GM12892 (cell line): ENCODE results near the gene MYL12A.

Experiments used
- POLR2AphosphoS5 ChIP-seq: IDR thresholded peaks from 2 replicates; pipeline ENCODE4 v1.6.1; 2011; ENCODE audit warnings: low read depth, low read length, control low read depth
- TAF1 ChIP-seq: IDR thresholded peaks from 2 replicates; pipeline ENCODE4 v1.6.1; 2011; ENCODE audit warnings: low read depth, mild to moderate bottlenecking, control low read depth, low read length, borderline replicate concordance

DNA sequence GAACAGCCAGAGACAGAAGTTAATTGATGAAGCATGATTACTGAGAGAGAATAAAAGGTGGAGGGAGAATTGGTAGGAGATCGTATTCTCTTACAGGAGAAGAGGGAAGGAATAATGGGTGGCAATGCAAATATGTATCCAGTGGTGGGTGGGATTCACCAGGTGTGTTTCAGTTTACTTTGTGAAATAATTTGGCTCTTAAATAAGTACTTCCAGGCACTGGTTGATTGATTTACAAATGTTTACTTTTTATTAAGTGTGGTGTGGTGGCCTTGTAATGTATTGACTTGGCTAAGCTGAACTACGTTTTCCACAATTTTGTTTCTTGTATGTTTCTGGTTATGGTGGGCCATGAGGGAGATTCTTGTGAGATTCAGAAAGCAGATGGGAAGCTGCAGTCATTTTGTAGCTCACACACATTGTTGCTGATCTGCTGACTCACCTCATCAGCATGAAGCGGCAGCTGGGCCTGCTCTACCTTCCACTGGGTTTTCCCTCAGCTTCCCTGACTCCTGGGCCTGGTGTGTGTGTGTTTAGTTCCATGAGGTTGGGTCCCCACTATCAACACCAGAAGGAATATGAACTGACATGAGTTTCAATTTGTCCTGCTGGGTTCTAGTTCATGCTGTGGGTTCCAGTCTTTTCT, 47.0 kb downstream of the MYL12A start:
- TF ChIP-seq TAF1 (no peak), POLR2AphosphoS5 (no peak)
